Ascending aorta (tissue), 2 donors: Measurements from ENCODE around the gene CBR4. TPM values are rescaled to one million over a fixed set of nuclear protein-coding genes. Genes with fewer than 3 reads are reported as not detected.

Source experiments
- DNase-seq, 2 donors: peaks; one replicate each; pipeline ENCODE4 v3.0.0-alpha.2; 2019; ENCODE audit warnings: low spot score in 2 of 2
- H3K27ac ChIP-seq, 2 donors: fragments of 200-600 bp; sonication (generic); one replicate each; pipeline ENCODE4 v1.5.1; 2016 to 2017; ENCODE audit warnings: mild to moderate bottlenecking in 1 of 2
- H3K27me3 ChIP-seq: fragments of 200-600 bp; sonication (generic); one replicate; pipeline ENCODE4 v1.5.1; 2017
- H3K36me3 ChIP-seq, 2 donors: fragments of 200-600 bp; sonication (generic); one replicate each; pipeline ENCODE4 v1.5.1; 2016
- H3K4me1 ChIP-seq, 2 donors: fragments of 200-600 bp; sonication (generic); one replicate each; pipeline ENCODE4 v1.5.1; 2016 to 2017; ENCODE audit warnings: mild to moderate bottlenecking in 1 of 2
- H3K4me3 ChIP-seq, 2 donors: fragments of 200-600 bp; sonication (generic); one replicate each; pipeline ENCODE4 v1.5.1; 2016 to 2017; ENCODE audit warnings: mild to moderate bottlenecking in 1 of 2
- H3K9me3 ChIP-seq, 2 donors: fragments of 200-600 bp; sonication (generic); one replicate each; pipeline ENCODE4 v1.5.1; 2016
- CTCF ChIP-seq, 3 experiments: fragments of 200-600 bp in 2 of 3; fragments of 450-650 bp in 1 of 3; sonication (generic) in 2 of 3; IDR thresholded peaks; one replicate each; pipeline ENCODE4 v1.5.1; 2016 to 2019; ENCODE audit warnings: antibody characterized with exemption in 3 of 3, mild to moderate bottlenecking in 1 of 3, moderate library complexity in 1 of 3
- intact Hi-C: fragments of 100-400 bp; cut with DNase I; formaldehyde crosslinking; loops from one replicate; pipeline ENCODE4 v1.15.1; 2023
- total RNA-seq: library from RNA; depleted of rRNA; stranded (reverse); fragments of >200 nt; gene quantifications from one replicate; pipeline ENCODE4 v1.1.0, GENCODE V29; 2016

Gene CBR4
- total RNA-seq: 0.53 TPM

GRCh38 chr4:169010125-169011023 lies at the start of gene CBR4:
Gene CBR4 (minus strand): TSS chr4:169010255. CDS start chr4:169010089, 166 bp downstream.
- H3K27ac ChIP-seq: peak within 1 kb of the TSS; percentile 85 to 91
- peak in 1 of 3 experiments; percentile 45 for TF ChIP-seq CTCF (IDR thresholded peaks at IDR 0.05)
- H3K4me1 ChIP-seq: peaks cover 0 to 10% of the 10 kb centered on the region in 2 donors
- peak within 1 kb of the TSS; percentile 67 to 68 for H3K4me3 ChIP-seq
- no peaks in the 10 kb centered on the region for H3K27me3 ChIP-seq
- DNase-seq: peak; percentile 95 to 99
- H3K36me3 ChIP-seq: no peaks in the 10 kb centered on the region
- H3K9me3 ChIP-seq: no peaks in the 10 kb centered on the region
- intact Hi-C loops: loop anchor here (2.0 to 10.0 kb wide), 3 partner anchors 262 to 426 kb away; partner anchors contain the start of gene SH3RF1

- no peak for TF ChIP-seq CTCF (IDR thresholded peaks at IDR 0.05)
- Histone ChIP-seq H3K36me3 (no peaks in the 10 kb centered on the region), H3K27me3 (no peaks in the 10 kb centered on the region), H3K4me1 (peaks cover 4 to 32% of the 10 kb centered on the region in 2 donors), H3K4me3 (peak overlapping the region in 1 of 2 donors; percentile 44), H3K9me3 (no peaks in the 10 kb centered on the region), H3K27ac (peak overlapping the region; percentile 82 to 84)
- intact Hi-C loops: loop anchor here (5.0 kb wide), 2 partner anchors 43 to 58 kb away; no protein-coding TSS in a partner anchor
- peak in 1 of 2 donors; percentile 83 for DNase-seq
Measured at GRCh38 chr4:169059306-169060211, 49.5 kb upstream of the CBR4 start.

- Histone ChIP-seq H3K36me3 (no peaks in the 10 kb centered on the region), H3K9me3 (no peaks in the 10 kb centered on the region), H3K4me3 (no peak overlapping the region), H3K4me1 (peaks cover 4 to 28% of the 10 kb centered on the region in 2 donors), H3K27me3 (no peaks in the 10 kb centered on the region), H3K27ac (no peak overlapping the region)
- intact Hi-C loops: no loop called here
- TF ChIP-seq CTCF (IDR thresholded peaks at IDR 0.05): no peak
- no peak for DNase-seq
Measured at GRCh38 chr4:169058312-169058711, 48.3 kb upstream of the CBR4 start.

- Histone ChIP-seq H3K36me3 (no peaks in the 10 kb centered on the region), H3K4me1 (peaks cover 0 to 9% of the 10 kb centered on the region in 2 donors), H3K27ac (no peak overlapping the region), H3K27me3 (no peaks in the 10 kb centered on the region), H3K4me3 (no peak overlapping the region), H3K9me3 (no peaks in the 10 kb centered on the region)
- TF ChIP-seq CTCF (IDR thresholded peaks at IDR 0.05): no peak
- no peak for DNase-seq
- intact Hi-C loops: no loop called here
Measured at GRCh38 chr4:169054879-169055278, 44.8 kb upstream of the CBR4 start.

- intact Hi-C loops: no loop called here
- DNase-seq: no peak
- Histone ChIP-seq H3K27me3 (no peaks in the 10 kb centered on the region), H3K4me3 (no peak overlapping the region), H3K27ac (no peak overlapping the region), H3K9me3 (no peaks in the 10 kb centered on the region), H3K36me3 (no peaks in the 10 kb centered on the region), H3K4me1 (no peaks in the 10 kb centered on the region)
- TF ChIP-seq CTCF (IDR thresholded peaks at IDR 0.05): no peak
Measured at GRCh38 chr4:169052594-169052945, 42.5 kb upstream of the CBR4 start.
